Measurements from ENCODE around the gene TMEM141. TPM values are rescaled to one million over a fixed set of nuclear protein-coding genes. Genes with fewer than 3 reads are reported as not detected.
"Not testable (repeated sequence)": the region's sequence is repeated elsewhere in the genome, so short reads cannot be mapped to it uniquely, and the experiment has no call there.

The TMEM141 gene
- total and polyA plus RNA-seq, 9 donors = 23.4 to 115 (median 64.8) TPM

DNA sequence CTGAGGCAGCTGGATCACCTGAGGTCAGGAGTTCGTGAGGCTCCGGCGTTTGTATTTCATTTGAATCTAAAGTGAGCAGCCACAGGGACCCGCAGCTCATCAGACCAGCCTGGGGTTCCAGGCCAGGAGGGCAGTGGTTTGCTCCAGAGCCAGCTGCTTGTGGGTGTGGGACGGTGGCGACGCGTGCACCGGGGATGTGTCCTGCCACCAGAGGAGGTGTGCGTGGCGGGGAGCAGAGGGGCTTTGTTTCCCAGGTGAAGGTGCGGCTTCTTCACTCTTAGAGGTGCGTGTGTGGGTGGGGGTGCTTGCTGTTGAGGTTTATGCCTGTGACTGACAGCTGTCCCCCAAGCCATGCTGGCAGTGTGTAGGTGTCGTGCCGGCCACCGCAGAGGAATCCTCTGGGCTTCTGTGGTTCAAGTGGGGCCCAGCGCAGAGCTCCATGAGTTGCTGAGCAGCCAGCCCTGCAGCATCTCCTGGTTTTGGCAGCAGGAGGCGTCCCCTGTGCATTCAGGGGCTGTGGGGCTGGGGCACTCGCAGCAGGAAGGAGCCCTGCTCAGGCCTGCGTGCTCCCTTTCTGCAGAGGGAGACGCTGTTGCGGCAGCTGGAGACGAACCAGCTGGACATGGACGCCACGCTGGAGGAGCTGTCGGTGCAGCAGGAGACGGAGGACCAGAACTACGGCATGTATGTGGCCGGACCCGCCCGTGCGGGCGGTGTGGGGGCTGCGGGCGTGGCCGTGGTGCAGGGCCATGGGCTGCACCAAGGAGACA lies 44.2 kb downstream of the TMEM141 start:
- Histone ChIP-seq H3K27ac (no peak overlapping the region), H3K9me3 (no peaks in the 10 kb centered on the region), H3K4me3 (no peak overlapping the region), H3K4me1 (ENCODE audit: insufficient read depth) (no peaks in the 10 kb centered on the region), H3K36me3 (no peaks in the 10 kb centered on the region), H3K27me3 (no peaks in the 10 kb centered on the region)
- intact Hi-C loops (cut with DNase I) = no loop called here
- WGBS, 3 donors = 91 to 93% (median 93%) methylated on average over 32 to 36 of the region's 36 CpGs
- peak in 1 of 5 donors; percentile 25 for DNase-seq
- TF ChIP-seq, protein P1, sequence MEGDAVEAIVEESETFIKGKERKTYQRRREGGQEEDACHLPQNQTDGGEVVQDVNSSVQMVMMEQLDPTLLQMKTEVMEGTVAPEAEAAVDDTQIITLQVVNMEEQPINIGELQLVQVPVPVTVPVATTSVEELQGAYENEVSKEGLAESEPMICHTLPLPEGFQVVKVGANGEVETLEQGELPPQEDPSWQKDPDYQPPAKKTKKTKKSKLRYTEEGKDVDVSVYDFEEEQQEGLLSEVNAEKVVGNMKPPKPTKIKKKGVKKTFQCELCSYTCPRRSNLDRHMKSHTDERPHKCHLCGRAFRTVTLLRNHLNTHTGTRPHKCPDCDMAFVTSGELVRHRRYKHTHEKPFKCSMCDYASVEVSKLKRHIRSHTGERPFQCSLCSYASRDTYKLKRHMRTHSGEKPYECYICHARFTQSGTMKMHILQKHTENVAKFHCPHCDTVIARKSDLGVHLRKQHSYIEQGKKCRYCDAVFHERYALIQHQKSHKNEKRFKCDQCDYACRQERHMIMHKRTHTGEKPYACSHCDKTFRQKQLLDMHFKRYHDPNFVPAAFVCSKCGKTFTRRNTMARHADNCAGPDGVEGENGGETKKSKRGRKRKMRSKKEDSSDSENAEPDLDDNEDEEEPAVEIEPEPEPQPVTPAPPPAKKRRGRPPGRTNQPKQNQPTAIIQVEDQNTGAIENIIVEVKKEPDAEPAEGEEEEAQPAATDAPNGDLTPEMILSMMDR (IDR thresholded peaks at IDR 0.05) = no peak
- TF ChIP-seq EP300 (IDR thresholded peaks at IDR 0.05) (no peak), POLR2A (IDR thresholded peaks at IDR 0.05) (no peak)

DNA sequence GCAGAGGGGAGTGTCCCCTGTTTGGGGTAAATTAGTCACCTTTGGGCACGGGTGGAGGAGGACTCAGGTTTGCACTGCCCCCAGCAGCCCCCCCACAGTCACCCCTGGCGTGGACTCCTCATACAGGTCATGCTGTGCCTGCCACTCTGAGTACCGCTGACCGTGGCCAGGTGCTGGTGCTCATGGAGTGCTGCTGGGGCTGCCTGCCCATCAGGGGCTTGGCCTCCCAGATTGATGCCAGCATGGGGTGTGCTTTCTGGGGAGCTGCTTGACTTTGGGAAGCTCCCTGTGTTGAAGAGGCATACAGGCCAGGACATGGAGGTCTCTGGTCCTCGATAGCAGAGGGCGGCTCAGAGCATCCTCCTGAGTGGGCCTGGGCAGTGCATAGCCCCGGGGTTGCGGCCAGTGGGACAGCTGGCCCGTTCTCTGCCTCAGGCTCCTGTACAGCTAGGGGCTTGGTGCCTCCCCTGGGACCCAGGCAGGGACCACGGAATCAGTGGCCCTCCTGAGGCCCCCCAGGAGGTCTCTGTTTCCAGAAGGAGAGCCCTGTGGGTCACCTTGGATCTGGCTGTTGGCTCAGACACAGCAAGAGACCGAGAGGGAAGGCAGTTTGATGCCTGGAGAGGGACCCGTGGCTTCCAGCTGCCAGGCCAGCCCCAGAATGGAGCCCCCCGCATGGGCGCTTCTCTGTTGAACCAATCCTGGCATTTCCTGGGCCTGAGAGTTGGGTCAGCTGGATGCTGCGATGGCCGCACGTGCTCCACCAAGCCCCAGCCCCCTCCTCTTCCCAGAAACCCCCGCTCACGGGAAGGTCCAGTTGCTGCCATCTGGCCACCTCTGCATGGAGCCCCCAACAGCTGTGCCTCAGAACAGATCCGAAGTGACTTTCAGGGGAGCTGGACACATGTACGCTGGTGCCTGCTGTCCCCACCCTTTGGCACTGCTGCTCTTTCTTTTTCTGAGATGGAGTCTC lies 45.1 kb downstream of the TMEM141 start:
- no peak for DNase-seq
- Histone ChIP-seq H3K27ac (no peak overlapping the region), H3K4me3 (no peak overlapping the region), H3K36me3 (no peaks in the 10 kb centered on the region), H3K27me3 (no peaks in the 10 kb centered on the region), H3K4me1 (ENCODE audit: insufficient read depth) (no peaks in the 10 kb centered on the region), H3K9me3 (no peaks in the 10 kb centered on the region)
- intact Hi-C loops (cut with DNase I) = no loop called here
- 80 to 89% (median 87%) methylated on average over 21 of the region's 21 CpGs for WGBS, 3 donors
- TF ChIP-seq POLR2A (IDR thresholded peaks at IDR 0.05) (no peak), EP300 (IDR thresholded peaks at IDR 0.05) (no peak)
- TF ChIP-seq, protein P1 (IDR thresholded peaks at IDR 0.05) = no peak

DNA sequence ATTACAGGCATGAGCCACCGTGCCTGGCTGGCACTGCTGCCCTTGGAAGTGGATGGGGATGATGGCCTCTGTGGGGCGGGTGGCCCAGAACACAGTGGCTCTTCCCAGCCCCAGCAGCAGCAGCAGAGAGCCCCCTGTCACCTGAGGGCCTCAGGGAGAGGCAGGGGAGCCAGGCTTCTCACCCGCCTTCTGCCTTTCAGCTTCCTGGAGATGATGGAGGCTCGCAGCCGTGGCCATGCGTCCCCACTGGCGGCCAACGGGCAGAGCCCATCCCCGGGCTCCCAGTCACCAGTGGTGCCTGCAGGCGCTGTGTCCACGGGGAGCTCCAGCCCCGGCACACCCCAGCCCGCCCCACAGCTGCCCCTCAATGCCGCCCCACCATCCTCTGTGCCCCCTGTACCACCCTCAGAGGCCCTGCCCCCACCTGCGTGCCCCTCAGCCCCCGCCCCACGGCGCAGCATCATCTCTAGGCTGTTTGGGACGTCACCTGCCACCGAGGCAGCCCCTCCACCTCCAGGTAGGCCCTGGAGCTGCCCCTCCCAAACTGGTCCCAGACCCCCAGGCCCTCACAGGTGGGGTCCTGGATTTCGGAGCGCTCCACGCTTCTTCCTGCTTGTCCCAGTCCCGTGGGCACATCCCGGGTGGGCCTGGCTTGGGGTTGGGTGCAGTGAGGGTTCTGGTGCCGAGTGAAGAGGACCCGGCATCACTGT lies 46.2 kb downstream of the TMEM141 start:
- H3K4me1 ChIP-seq (ENCODE audit: insufficient read depth) = peaks cover 2% of the 10 kb centered on the region
- H3K27ac ChIP-seq = no peak overlapping the region
- no peak for DNase-seq
- intact Hi-C loops (cut with DNase I) = no loop called here
- no peaks in the 10 kb centered on the region for H3K27me3 ChIP-seq
- 86 to 89% (median 87%) methylated on average over 12 to 27 of the region's 27 CpGs for whole genome bisulfite sequencing, 3 donors
- H3K4me3 ChIP-seq = no peak overlapping the region
- TF ChIP-seq, protein P1 (IDR thresholded peaks at IDR 0.05) = no peak
- TF ChIP-seq EP300 (IDR thresholded peaks at IDR 0.05) (no peak), POLR2A (IDR thresholded peaks at IDR 0.05) (no peak)
- no peaks in the 10 kb centered on the region for H3K36me3 ChIP-seq
- no peaks in the 10 kb centered on the region for H3K9me3 ChIP-seq

DNA sequence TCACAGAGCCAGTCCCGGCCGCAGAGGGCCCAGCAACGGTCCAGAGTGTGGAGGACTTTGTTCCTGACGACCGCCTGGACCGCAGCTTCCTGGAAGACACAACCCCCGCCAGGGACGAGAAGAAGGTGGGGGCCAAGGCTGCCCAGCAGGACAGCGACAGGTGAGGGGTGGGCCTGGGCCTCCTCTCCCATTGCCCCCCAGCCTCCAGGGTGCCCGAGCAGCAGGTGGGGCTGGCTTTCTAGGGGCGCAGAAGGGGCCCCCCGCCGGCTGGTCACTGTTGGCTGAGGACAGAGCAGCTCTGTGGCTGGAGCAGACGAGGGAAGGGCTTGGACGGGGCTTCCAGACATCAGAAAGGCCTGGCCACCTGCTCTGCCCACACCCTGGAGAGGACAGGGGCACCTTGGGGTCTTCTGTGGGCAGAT lies 46.7 kb downstream of the TMEM141 start:
- H3K36me3 ChIP-seq; H3K27ac ChIP-seq; H3K27me3 ChIP-seq; DNase-seq; intact Hi-C loops (cut with DNase I); H3K4me1 ChIP-seq (ENCODE audit: insufficient read depth); H3K4me3 ChIP-seq; H3K9me3 ChIP-seq: not testable (repeated sequence)
- 85 to 89% (median 88%) methylated on average over 14 to 15 of the region's 15 CpGs for WGBS, 3 donors
